GM12878 (cell line): Measurements from ENCODE around the gene RERE. TPM values are rescaled to one million over a fixed set of nuclear protein-coding genes. Genes with fewer than 3 reads are reported as not detected.
A peak's percentile ranks its signal among the peaks of the same experiment; 100 is the strongest.

Experiments
- ATAC-seq: fragments of 200-7000 bp; cut with Tn5 transposase; 3 replicates; pipeline ENCODE4 v1.9.1; 2020; ENCODE audit warnings: mild to moderate bottlenecking, moderate library complexity
- BruUV-seq: library from RNA; stranded (reverse); fragments of 400-500 nt; replicated peaks from 2 replicates; lab custom pipeline; 2021; lab: Mats Ljungman, UMichigan
- CTCF ChIA-PET: fragments of 300-600 bp; sonication (Branson Sonifier 250); formaldehyde crosslinking; extraction: SDS; loops from one replicate; lab custom pipeline; 2021; ENCODE audit warnings: inconsistent platforms; lab: Yijun Ruan, JAX
- POLR2A ChIA-PET: fragments of 350-600 bp; formaldehyde crosslinking; extraction: SDS; loops from one replicate; lab custom pipeline; 2021; ENCODE audit warnings: inconsistent platforms; lab: Charles Lee
- RAD21 ChIA-PET: fragments of 300-600 bp; sonication (Branson Sonifier 250); formaldehyde crosslinking; loops from one replicate; lab custom pipeline; 2023; ENCODE audit warnings: antibody characterized with exemption; ENCODE audit not compliant: unreplicated experiment; lab: Charles Lee
- SMC1A ChIA-PET: fragments of 300-600 bp; sonication (Branson Sonifier 250); formaldehyde crosslinking; loops from one replicate; lab custom pipeline; 2023; ENCODE audit not compliant: unreplicated experiment, uncharacterized antibody; lab: Charles Lee
- DNase-seq: peaks from one replicate; pipeline ENCODE4 v3.0.0-alpha.2; 2011; ENCODE audit warnings: low read depth, low spot score
- FAIRE-seq: peaks from 3 replicates; lab custom pipeline; 2011; peaks lifted over from hg19 to GRCh38; lab: Jason Lieb, UNC
- H2AFZ ChIP-seq: 2 replicates; pipeline ENCODE4 v1.6.0; 2011; ENCODE audit warnings: low read depth, low read length, control low read depth; ENCODE audit not compliant: control insufficient read depth
- H3K27ac ChIP-seq: 2 replicates; pipeline ENCODE4 v1.5.1; 2011; ENCODE audit warnings: control low read depth; ENCODE audit not compliant: control insufficient read depth, insufficient read depth
- H3K27me3 ChIP-seq, 2 experiments: replicated peaks in 1 of 2; 2 replicates each; pipeline versions ENCODE4 v1.6.0 to v1.6.1; 2011; ENCODE audit warnings: low read length in 1 of 2; ENCODE audit not compliant: control insufficient read depth in 2 of 2, insufficient read depth in 2 of 2
- H3K36me3 ChIP-seq, 2 experiments: 2 replicates each; pipeline ENCODE4 v1.5.1; 2011; ENCODE audit warnings: low read length in 1 of 2; ENCODE audit not compliant: control insufficient read depth in 2 of 2, insufficient read depth in 2 of 2
- H3K4me1 ChIP-seq: 2 replicates; pipeline ENCODE4 v1.6.1; 2011; ENCODE audit warnings: mild to moderate bottlenecking, low read length, moderate library complexity, mixed read lengths; ENCODE audit not compliant: control insufficient read depth, insufficient read depth
- H3K4me2 ChIP-seq: 2 replicates; pipeline ENCODE4 v1.6.0; 2011; ENCODE audit warnings: control low read depth; ENCODE audit not compliant: control insufficient read depth, insufficient read depth
- H3K4me3 ChIP-seq: fragments of 200-600 bp; sonication (generic); 2 replicates; pipeline ENCODE4 v1.5.1; 2016
- H3K79me2 ChIP-seq: 2 replicates; pipeline ENCODE4 v1.6.0; 2011; ENCODE audit warnings: low read length; ENCODE audit not compliant: control insufficient read depth, insufficient read depth
- H3K9ac ChIP-seq: 2 replicates; pipeline ENCODE4 v1.8.0; 2011; ENCODE audit warnings: low read length, control low read depth, mixed read lengths; ENCODE audit not compliant: control insufficient read depth, insufficient read depth
- H3K9me3 ChIP-seq: replicated peaks from 3 replicates; pipeline ENCODE4 v1.5.1; 2011; ENCODE audit warnings: mild to moderate bottlenecking, low read length; ENCODE audit not compliant: control insufficient read depth, insufficient read depth
- H4K20me1 ChIP-seq: 2 replicates; pipeline ENCODE4 v1.6.0; 2011; ENCODE audit not compliant: control insufficient read depth, insufficient read depth
- BHLHE40 ChIP-seq, 2 experiments: fragments of 450-650 bp in 1 of 2; IDR thresholded peaks; 2 replicates each; pipeline ENCODE4 v1.6.1; 2011 to 2017; ENCODE audit warnings: low read depth in 2 of 2, borderline replicate concordance in 1 of 2, improper control_type of control experiment in 1 of 2, low read length in 1 of 2, mild to moderate bottlenecking in 1 of 2
- E2F8 ChIP-seq: fragments of 450-650 bp; IDR thresholded peaks from 2 replicates; pipeline ENCODE4 v1.6.1; 2018; ENCODE audit warnings: mild to moderate bottlenecking, low read depth, moderate library complexity; ENCODE audit not compliant: partially characterized antibody
- JUNB ChIP-seq: IDR thresholded peaks from 2 replicates; pipeline ENCODE4 v1.6.1; 2016; ENCODE audit warnings: antibody characterized with exemption, mild to moderate bottlenecking
- MTA3 ChIP-seq: IDR thresholded peaks from 2 replicates; pipeline ENCODE4 v1.6.1; 2012; ENCODE audit warnings: low read length, inconsistent platforms, borderline replicate concordance
- NFXL1 ChIP-seq: fragments of 450-650 bp; IDR thresholded peaks from 2 replicates; pipeline ENCODE4 v1.6.1; 2017; ENCODE audit warnings: antibody characterized with exemption, mild to moderate bottlenecking, borderline replicate concordance
- POU2F2 ChIP-seq: IDR thresholded peaks from 3 replicates; pipeline ENCODE4 v1.6.1; 2011; ENCODE audit warnings: low read depth, mild to moderate bottlenecking, low read length, borderline replicate concordance
- in situ Hi-C: fragments of 300-500 bp; cut with MboI; formaldehyde crosslinking; loops from 9 replicates; pipeline ENCODE4 v1.14.3; 2018; ENCODE audit warnings: mixed read lengths
- intact Hi-C: fragments of 100-400 bp; cut with micrococcal nuclease; formaldehyde crosslinking; loops from one replicate; pipeline ENCODE4 v1.14.2; 2022; ENCODE audit not compliant: unreplicated experiment
- polyA plus RNA-seq, 11 experiments: library from polyadenylated mRNA; depleted of rRNA in 4 of 11; unstranded in 6 of 11; stranded (reverse) in 5 of 11; fragments of >200 nt; fragmentation: Nextera tagmentation in 4 of 11; fragmentation: Illumina TruSeq in 1 of 11; extraction: Ambion mirVana in 4 of 11; extraction: Trizol in 1 of 11; gene quantifications; 1 replicate in 1 of 11; 2 replicates in 10 of 11; pipeline versions ENCODE4 v1.2.1 to v1.2.3, GENCODE V29; 2011 to 2016; ENCODE audit warnings: inconsistent platforms in 2 of 11, missing spikeins in 2 of 11, low read depth in 1 of 11
- total RNA-seq, 4 experiments: library from RNA; depleted of rRNA in 3 of 4; stranded (reverse); fragments of >200 nt in 3 of 4; fragmentation: Illumina TruSeq in 1 of 4; extraction: Trizol in 1 of 4; gene quantifications; 2 replicates each; pipeline versions ENCODE4 v1.2.1 to v1.2.3, GENCODE V29; 2013 to 2021

The RERE gene
- total and polyA plus RNA-seq, 10 of the 15 experiments (the other 5 are each of a cell fraction or from before 2014, with no cell fraction given) = 5.2 to 60.5 (median 20.2) TPM

GRCh38 chr1:8777867-8778266 is 39.6 kb downstream of the RERE start:
- ATAC-seq (no peak), DNase-seq (no peak), FAIRE-seq (no peak)
- no peaks in the 10 kb centered on the region for H4K20me1 ChIP-seq
- BruUV-seq = no TSS peak
- H3K36me3 ChIP-seq = no peaks in the 10 kb centered on the region
- no peak for TF ChIP-seq E2F8
- no peak for TF ChIP-seq BHLHE40 (IDR thresholded peaks at IDR 0.05; ENCODE audit: borderline replicate concordance in 1 of 2, low read depth in 2 of 2, low read length in 1 of 2)
- TF ChIP-seq JUNB = peak; percentile 45
- no peak for TF ChIP-seq MTA3
- no peak for TF ChIP-seq POU2F2
- TF ChIP-seq NFXL1 = no peak
- ChIA-PET POLR2A (interaction anchor here (0.6 to 0.7 kb wide), 3 partner anchors 24 to 84 kb away, joined by 3 to 4 read pairs (median 4); no protein-coding TSS in a partner anchor), SMC1A (interaction anchor here (1.0 kb wide), 2 partner anchors 14 to 39 kb away, joined by 3 to 4 read pairs; no protein-coding TSS in a partner anchor), CTCF (interaction anchor here (0.7 to 2.2 kb wide), 6 partner anchors 10 to 72 kb away, joined by 3 to 9 read pairs (median 4); no protein-coding TSS in a partner anchor), RAD21 (interaction anchor here (1.4 kb wide), 1 partner anchor 37 kb away, joined by 3 read pairs; no protein-coding TSS in a partner anchor)
- intact Hi-C loops (no loop called here), in situ Hi-C loops (no loop called here)
- peaks cover 2% of the 10 kb centered on the region for H3K79me2 ChIP-seq
- H3K27me3 ChIP-seq = no peaks in the 10 kb centered on the region
- H3K9ac ChIP-seq = no peak overlapping the region
- H2AFZ ChIP-seq = no peak overlapping the region
- no peak overlapping the region for H3K27ac ChIP-seq
- peaks cover 5% of the 10 kb centered on the region; the same call in 1 of the 2 replicates for H3K4me1 ChIP-seq
- no peaks in the 10 kb centered on the region for H3K9me3 ChIP-seq
- no peak overlapping the region for H3K4me3 ChIP-seq
- no peak overlapping the region for H3K4me2 ChIP-seq
